HL-60/S4 (cell line): ENCODE results near the gene FOXR2.

Source experiments
- in situ Hi-C: fragments of 300-500 bp; cut with MboI; formaldehyde crosslinking; loops from 2 replicates; pipeline ENCODE4 v1.14.3; 2022; ENCODE audit warnings: low sequenced_read_pairs

FOXR2 gene, protein sequence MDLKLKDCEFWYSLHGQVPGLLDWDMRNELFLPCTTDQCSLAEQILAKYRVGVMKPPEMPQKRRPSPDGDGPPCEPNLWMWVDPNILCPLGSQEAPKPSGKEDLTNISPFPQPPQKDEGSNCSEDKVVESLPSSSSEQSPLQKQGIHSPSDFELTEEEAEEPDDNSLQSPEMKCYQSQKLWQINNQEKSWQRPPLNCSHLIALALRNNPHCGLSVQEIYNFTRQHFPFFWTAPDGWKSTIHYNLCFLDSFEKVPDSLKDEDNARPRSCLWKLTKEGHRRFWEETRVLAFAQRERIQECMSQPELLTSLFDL

DNA sequence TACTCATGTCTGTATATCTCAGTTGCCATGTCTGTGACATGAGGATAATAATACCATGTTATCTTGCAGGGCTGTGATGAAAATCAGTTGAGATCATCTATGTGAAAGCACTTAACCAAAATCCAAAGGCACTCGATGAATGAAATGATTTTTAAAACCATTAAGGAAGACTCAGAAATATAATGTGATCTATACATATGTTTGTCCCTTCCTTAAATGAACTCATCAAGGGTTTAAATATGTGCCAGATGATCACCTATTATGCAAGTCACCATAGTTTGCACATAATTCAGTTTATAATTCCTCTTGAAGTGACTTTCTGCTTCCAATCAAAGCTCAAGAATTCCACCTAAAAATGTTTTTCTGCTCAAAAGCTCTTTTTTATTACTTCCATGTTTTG is at the start of gene FOXR2:
FOXR2 (plus strand) TSS at position 301 of the 400 bp plus-strand sequence. CDS start 312 bp downstream, outside the sequence.
- in situ Hi-C loops, result no loop called here

DNA sequence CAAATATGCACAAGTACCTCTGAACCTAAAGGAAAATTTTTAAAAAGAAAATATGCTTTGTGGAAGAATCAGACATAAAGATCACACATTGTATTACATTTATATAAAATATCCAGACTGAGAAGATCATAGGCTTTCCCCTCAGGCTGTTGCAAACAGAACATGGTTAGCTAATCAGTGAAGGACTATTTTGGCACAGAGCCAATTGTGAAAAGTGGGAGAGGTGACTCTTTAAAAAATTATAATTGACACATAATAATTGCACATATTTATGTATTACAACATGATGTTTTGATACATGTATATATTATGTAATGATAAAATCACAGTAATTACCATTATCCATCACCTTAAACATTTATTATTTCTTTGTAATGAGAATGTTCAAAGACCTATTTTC is 44.1 kb upstream of the FOXR2 start:
- in situ Hi-C loops, result no loop called here

DNA sequence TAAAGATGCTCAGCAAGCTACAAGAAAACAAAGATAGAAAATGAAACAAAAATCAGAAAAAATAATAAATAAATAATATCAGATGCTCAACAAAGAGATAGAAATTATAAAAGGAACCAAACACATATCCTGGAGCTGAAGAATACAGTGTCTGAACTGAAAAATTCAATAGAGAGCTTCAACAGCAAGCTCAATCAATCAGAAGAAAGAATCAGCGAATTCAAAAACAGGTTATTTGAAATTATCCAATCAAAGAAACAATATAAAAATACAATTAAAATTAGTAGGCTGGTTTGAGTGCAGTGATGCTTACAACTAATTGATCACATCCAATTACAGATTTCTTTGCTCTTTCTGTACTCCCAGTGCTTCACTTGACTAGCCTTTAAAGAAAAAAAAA is 40.8 kb upstream of the FOXR2 start:
- in situ Hi-C loops, result no loop called here

DNA sequence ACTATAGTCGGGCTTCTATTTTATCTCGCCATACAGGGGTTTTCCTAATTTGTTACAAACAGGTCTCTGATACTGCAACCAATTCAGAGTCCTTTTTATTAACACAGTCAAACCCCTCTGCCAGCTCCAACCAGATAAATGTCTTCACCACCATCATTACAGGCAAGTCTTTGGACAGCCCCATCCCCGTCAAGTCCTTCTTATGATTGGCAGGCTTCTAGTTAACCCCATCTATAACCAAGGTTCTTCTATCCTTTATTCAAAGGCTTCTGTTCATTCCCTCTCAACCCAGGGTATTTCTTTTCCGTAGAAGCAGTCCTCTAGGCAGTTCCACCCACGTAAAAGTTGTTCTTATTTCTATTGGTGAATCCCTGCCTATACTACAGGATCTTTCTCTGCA is 29.9 kb upstream of the FOXR2 start:
- in situ Hi-C loops, result no loop called here

DNA sequence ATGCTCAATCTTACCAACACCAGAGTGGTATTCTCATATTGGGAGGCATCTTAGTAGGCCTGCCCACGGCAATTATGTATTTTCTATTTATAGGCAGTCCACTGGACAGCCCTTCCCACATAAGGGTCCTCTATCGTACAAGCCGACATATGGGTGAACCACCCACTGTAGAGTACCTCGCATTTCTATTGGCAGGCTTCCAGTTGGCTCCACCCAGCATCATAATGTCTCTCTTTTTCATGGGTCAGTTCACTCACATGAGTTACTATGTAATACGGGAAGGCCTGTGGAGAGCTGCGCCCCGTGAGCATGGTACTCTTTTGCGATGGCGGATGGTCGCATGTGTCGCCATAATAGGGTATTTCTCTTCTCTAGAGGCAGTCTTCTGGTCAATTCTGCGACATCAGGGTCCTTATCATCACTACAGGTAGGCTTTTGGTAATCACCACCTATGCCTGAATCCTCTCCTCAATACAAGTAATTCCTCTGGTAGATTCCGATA is 29.4 kb upstream of the FOXR2 start:
- in situ Hi-C loops, result no loop called here

DNA sequence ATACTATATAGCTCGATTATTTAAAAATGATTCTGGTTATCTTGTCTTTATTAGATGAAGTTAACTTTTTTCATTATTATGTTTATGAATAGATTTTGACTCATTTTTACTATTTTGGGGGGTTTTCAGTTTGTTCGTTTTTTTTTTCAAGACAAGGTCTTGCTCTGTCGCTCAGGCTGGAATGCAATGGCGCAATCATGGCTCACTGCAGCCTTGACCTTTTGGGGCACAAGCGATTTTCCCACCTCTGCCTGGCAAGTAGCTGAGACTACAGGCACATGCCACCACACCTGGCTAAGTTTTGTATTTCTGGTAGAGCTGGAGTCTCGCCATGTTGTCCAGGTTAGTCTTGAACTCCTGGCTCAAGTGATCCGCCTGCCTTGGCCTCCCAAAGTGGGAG is 24.9 kb upstream of the FOXR2 start:
- in situ Hi-C loops, result no loop called here

DNA sequence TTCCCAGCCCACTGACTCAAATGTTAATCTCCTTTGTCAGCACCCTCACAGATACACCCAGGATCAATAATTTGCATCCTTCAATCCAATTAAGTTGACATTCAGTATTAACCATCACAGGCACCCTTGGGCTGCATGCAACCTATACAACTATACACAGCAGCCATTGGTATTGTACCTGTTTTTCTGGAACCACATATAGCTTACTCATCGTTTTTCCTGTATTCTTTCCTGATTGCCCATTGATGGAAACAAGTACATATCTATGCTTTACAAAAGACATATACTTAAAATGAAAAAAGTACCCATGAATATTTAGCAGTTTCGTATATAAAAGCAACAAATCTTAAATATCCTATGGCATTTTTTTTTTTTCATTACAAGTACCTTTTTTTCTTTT is 3.7 kb upstream of the FOXR2 start:
- in situ Hi-C loops, result no loop called here

DNA sequence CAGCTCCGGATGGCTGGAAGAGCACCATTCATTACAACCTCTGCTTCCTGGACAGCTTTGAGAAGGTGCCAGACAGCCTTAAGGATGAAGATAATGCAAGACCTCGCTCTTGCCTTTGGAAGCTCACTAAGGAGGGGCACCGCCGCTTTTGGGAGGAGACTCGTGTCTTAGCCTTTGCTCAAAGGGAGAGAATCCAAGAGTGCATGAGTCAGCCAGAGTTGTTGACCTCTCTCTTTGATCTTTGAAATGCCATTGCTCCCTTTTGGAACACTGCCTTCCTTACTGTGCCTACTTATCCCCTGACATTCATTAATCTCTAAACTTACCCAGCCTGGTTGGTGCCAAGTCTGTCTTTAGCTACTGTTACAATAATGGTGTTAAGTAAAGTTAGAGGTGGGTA is 1.2 kb downstream of the FOXR2 start:
- in situ Hi-C loops, result no loop called here

DNA sequence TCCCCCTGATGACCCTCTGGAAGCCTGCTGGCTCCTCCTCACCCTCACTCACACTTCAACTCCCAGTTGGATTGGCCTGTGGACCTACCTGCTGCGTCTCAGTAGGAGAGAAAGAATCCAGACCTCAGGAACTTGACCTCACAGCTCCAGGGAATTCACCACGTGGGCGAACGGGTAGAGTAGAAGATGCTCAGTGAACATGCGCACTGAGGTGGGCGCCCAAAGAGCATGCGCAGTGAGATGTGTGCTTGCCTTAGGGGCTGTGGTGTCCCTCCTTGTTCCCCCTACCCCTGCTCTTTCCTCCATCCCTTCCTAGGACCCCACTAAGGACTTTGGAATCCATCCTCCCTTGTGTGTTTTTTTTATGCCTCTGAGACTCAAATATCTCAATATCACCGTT is 12.9 kb downstream of the FOXR2 start:
- in situ Hi-C loops, result no loop called here

DNA sequence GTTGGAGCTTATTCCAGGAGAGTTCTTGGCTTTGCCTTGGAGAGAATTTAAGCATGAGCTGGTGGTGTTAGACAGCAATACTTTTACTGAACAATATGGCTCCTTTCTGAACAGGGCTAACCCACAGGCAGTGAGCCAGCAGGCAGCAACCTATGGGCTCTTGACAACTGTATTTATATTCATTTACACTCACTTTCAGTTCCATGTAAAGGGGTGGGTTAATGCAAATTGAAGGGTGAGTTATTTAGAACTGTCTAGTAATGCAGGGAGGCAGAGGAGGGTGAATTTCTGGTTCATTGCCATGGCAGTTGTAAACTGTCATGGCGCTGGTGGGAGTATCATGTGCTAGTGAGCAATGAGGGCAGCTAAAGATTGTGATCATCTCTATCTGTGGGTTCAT is 15.7 kb downstream of the FOXR2 start:
- in situ Hi-C loops, result no loop called here

DNA sequence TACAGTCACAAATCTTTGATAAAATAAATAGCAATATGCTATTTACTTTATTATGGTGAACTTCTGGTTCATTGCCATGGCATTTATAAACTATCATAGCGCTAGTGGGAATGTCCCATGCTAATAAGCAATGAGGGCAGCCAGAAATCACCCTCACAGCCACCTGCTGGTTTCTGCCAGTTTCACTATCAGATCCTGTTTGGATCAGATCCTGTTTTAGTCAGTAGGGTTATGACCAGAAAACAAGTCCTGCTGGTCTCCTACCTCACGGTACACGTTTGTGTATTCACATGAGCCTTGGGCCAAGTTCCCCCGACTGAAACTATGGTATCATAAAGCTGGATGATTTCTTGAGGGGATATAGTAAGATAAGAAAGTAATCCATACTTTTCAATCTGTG is 17.7 kb downstream of the FOXR2 start:
- in situ Hi-C loops, result no loop called here

DNA sequence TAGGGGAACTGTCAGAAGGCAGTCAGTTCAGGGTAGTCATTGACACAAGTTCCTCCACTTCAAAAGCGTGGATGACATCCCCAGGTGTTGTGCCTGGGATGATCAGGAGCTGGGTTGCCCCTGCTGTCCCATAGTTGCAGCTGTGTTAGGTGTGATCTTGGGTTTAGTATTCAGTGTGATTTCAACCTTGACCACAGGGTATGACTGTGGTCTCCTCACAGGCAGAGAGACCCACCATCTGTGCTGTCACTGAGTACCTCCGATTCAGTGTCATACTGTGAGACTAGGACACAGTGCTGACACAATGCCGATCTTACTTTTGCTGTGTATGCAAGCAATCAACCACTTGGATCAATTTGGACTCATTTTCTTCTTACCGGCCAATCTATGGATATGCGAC is 25.2 kb downstream of the FOXR2 start:
- in situ Hi-C loops, result no loop called here

DNA sequence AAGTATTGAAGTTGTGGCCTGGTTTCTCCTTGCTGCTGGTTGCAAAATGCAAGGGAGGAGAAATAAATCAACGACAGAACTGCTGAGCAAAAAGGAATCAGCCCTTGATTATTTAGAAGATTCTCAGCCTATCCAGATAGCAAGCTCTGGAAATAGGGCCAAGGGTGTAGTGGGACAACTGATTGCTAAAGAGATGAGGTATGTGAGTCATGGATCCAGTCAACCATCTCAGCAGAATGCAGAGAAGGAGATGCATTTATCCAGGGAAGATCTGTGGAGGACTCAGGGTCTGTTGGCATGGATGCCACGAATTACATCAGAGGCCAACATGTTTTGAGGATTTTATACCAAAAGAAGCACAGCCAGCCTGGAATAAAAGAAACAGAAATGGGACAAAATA is 36.7 kb downstream of the FOXR2 start:
- in situ Hi-C loops, result no loop called here

DNA sequence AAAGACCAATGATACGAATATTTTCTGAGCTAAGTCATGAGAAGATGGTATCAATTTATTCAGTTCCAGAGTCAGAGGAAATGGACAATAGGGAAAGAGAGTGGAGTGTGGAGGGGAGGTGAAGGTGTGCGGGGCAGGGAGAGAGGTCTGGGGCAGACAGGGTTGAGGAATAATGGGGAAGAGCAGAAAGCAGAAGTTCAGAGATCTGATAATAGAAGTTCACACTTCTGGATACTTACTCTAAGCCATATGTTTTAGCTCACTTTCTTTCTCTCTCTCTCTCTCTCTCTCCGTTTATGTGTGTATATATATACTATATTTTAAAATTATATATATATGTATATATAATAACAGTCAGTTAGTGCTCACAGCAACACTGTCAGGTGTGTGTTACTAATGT is 40.4 kb downstream of the FOXR2 start:
- in situ Hi-C loops, result no loop called here

DNA sequence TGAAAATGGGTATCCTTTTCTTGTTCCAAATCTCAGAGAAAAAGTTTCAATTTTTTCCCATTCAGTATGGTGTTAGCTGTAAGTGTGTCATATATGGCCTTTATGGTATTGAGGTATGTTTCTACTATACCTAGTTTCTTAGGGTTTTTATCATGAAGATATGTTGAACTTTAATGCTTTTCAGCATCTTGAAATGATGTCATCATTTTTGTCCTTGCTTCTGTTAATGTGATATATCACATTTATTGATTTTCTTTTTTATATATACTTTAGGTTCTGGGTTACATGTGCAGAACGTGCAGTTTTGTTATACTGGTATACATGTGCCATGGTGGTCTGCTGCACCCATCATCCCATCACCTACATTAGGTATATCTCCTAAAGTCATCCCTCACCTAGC is 44.9 kb downstream of the FOXR2 start:
- in situ Hi-C loops, result no loop called here
